ENCODE data around the gene RNF213. TPM values are rescaled to one million over a fixed set of nuclear protein-coding genes. Genes with fewer than 3 reads are reported as not detected.

Gene RNF213
- total and polyA plus RNA-seq, 2 of the 8 experiments (the other 6 are each of a cell fraction or from before 2014, with no cell fraction given): 33.8 to 62.8 TPM

DNA sequence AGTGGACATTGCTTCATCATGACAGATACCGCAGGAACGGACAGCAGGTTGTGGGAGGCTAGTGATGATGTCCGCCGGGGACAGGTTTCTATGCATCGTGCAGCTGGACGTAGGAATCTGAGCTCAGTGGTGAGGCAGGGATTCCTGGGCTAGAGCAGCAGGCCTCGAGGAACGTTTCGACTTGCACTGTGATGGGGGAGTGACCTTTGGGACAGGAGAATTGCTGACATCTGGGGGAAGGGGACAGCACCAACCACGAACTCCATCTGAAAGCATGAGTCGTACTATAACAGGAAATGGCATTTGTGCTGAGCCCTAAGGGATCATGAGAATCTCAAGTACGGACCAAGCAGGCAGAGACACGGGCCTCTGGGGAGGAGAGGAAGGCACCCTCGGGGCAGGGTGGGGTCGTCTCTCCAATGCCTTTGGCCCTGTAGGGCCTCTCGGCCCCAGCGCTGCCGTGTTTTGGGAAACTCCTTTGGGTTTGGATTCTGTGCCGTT lies 88.5 kb downstream of the RNF213 start (continued):
- TF ChIP-seq, protein P1, sequence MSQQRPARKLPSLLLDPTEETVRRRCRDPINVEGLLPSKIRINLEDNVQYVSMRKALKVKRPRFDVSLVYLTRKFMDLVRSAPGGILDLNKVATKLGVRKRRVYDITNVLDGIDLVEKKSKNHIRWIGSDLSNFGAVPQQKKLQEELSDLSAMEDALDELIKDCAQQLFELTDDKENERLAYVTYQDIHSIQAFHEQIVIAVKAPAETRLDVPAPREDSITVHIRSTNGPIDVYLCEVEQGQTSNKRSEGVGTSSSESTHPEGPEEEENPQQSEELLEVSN (IDR thresholded peaks at IDR 0.05): no peak
- no peak for TF ChIP-seq SP4 (IDR thresholded peaks at IDR 0.05; ENCODE audit: low read length)
- no peak for TF ChIP-seq SP2 (IDR thresholded peaks at IDR 0.05; ENCODE audit: low read length)
- TF ChIP-seq BCL11A (IDR thresholded peaks at IDR 0.05; ENCODE audit: low read depth in 2 of 2, low read length in 2 of 2): no peak
- no peak for TF ChIP-seq KDM5A (IDR thresholded peaks at IDR 0.05; ENCODE audit: low read length)

Data from H1 (cell line).